ENCODE data around the gene CALCB.

The CALCB gene

GRCh38 chr11:15074206-15075161 lies 1.1 kb downstream of the CALCB start:
- peak in 47 of 56 donors; percentile 6 to 83 (median 35) for DNase-seq

DNA sequence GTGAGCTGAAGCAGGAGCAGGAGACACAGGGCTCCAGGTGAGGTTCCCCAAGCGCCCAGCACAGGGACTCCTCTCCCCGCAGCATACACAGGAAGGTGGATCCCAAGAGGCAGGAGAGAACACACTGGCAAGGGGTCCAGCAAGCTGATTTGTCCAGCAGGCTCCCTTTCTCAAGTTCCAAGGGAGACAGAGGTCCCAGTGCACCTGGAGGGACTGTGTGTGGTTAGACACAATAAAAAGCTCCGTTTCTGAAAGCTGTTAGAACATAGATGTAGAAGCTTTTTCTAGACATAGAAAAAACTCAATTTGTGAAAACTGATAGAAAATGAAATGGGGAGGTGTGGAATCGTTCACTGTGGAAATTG lies 1.8 kb downstream of the CALCB start:
- no peak for DNase-seq

DNA sequence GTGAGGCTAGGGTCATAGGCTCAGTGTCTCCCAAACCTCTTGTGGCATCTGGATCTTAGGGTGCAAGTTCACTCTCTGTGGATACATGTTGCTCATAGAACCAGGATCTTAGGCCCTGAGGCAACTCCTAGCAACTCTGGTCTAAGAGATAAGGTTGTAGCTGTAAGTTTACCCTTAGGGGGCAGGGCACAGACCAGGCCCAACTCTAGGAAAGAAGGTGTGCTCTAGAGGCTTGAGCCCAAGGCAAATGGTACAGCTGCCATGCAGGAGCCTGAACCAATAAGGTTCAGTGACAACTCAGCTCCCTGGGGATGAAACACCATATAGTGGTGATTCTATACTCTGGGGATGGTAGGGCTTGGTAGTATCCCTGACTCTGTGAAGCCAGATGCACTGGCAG lies 17.8 kb downstream of the CALCB start:
- no peak for DNase-seq

GRCh38 chr11:15091625-15092024 lies 18.2 kb downstream of the CALCB start:
- no peak for DNase-seq

DNA sequence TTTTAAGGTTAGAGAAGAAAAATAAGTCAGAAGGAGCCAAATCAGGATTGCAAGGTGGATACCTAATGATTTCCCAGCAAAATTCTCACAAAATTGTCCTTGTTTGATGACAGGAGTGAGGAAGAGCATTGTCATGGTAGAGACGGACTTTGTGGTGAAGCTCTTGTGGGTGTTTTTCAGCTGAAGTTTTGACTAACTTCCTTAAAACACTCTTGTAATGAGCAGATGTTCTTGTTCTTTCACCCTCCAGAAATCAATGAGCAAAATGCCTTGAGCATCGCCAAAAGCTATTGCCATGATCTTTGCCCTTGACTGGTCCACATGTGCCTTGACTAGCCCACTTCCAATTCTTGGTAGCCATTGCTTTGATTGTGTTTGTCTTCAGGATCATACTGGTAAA lies 20.0 kb downstream of the CALCB start:
- no peak for DNase-seq

DNA sequence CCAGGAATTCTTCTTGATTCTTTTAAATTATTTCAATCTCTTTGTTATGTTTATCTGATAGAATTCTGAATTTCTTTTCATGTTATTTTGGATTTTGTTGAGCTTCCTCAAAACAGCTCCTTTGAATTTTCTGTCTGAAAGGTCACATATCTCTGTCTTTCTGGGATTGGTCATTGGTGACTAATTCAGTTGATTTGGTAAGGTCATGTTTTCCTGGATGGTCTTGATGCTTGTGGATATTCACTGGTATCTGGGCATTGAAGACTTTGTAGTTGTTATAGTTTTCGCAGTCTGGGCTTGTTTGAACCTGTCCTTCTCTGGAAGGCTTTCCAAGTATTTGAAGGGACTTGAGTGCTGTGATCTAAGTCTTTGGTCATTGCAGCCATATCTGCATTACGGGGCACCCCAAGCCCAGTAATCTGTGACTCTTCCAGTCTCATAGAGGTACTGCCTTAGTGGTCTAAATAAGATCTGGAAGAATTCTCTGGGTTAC lies 22.4 kb downstream of the CALCB start:
- DNase-seq, result no peak

DNA sequence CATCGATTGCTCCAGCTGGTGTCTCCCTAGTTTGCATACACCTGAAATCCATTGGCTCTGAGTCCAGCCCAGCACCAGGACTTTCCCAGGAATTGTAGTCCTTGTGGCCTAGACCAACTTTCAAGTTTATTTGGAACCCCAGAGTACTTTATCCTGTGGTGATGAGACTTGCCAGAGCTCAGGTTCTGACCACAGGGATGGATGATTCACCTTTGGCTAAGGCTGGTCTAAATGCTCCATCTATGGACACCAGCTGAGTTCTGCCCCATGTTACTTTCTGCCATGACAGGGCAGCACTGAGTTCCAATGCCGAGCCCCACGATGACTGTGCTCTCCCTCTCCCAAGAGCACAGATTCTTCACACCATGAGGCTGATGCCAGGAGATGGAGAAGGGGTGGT lies 24.0 kb downstream of the CALCB start:
- DNase-seq, result no peak

- DNase-seq, result no peak
Measured at GRCh38 chr11:15099267-15099666, 25.9 kb downstream of the CALCB start.

- peak in 41 of 56 donors; percentile 4 to 81 (median 36) for DNase-seq
Measured at GRCh38 chr11:15101072-15101709, 27.8 kb downstream of the CALCB start.

GRCh38 chr11:15104166-15104565 lies 30.8 kb downstream of the CALCB start:
- DNase-seq, result no peak

GRCh38 chr11:15106201-15106965 lies 33.0 kb downstream of the CALCB start:
- no peak for DNase-seq

DNA sequence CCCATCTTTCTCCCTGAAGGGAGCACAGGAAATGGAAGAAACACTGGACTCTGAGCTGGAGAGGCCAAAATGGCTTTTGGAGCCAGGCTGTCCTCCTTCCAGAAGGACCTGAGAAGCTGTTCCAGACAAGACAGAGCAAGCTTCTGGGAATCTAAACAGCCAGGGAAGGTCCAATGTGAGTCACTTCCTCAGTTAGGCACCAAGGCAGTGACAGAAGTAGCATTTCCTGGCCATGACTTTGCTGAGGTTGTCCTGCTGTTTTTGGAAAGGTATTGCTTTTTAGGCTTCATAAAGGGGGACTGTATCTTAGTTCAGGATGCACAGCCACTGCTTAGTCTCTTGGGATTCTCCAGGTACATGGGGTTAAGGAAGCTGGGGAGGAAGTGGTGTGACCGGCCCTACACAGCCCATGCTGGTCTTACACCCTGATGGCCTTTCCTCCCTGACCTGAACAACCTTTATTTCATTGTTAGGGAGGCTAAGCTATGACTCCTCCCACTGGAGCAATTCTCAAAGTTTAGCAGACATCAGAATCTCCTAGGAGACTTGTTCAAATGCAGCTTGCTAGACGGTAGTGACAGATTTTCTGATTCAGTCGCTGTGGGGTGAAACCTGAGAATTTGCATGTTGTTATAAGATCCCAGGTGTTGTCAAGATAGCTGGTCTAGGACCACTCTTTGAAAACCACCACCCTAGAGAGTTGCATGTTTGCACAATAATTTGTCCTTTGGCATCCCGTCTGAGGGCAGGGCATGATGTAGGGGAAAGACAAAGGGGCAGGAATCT lies 34.5 kb downstream of the CALCB start:
- DNase-seq, result no peak

GRCh38 chr11:15108592-15109130 lies 35.3 kb downstream of the CALCB start:
- DNase-seq, result no peak

GRCh38 chr11:15109602-15110001 lies 36.2 kb downstream of the CALCB start:
- DNase-seq, result no peak

DNA sequence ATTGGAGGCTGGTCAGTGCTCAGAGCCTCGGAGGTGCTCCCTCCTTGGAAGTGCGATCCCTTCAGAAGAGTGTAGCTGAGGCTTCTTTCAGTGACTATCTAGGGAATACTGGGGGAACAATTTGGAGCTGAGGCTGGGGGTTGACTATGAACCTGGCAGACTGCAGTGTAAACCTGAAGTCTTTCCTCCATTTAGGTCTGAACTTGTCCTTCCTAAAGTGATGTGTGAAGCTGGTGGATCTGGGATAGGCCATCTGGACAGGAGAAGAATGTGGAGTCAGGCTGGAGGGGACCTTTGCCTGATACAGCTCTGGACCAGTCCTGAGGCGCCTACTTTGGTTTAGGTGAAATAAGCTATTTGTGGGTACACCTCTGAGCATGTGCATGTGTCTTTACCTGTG lies 37.8 kb downstream of the CALCB start:
- DNase-seq, result no peak

DNA sequence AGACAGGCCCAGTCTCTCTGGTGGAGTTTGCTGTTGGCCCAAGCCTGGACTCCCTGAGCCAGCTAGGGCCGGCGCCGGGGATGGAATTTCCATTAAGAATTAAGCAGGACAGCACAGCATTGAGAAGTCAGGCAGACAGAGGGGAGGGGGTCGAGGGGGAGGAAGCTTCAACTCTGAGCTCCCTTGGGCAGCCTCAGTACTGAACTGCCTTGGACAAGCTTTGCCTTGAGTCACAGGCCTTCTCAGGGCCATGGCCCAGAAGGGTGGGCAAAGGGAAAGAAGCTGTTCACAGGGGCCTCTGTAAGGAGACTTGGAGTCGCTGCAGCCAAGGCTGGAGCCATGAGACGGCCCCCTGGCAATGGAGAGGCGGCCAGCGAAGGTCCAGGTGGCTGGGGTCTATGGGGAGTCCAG lies 38.7 kb downstream of the CALCB start:
- no peak for DNase-seq

DNA sequence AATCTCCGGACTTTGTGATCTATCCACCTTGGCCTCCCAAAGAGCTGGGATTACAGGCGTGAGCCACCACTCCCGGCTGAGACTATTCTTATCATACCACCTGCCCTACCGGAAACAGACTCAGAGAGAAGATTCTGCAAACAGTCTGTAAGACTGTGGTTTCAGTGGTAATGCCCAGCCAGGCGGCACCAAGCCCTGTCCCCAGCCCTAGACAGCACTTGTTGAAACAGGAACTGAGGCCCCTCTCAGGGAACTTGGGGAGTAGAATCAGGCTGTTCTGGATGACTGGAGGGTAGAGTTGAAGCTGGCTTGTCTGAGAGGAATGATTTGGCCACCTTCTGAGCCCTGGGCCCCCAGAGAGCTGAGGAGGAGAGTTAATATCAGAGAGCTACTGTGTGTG lies 40.0 kb downstream of the CALCB start:
- DNase-seq, result peak in 2 of 56 donors; percentile 4 to 9

DNA sequence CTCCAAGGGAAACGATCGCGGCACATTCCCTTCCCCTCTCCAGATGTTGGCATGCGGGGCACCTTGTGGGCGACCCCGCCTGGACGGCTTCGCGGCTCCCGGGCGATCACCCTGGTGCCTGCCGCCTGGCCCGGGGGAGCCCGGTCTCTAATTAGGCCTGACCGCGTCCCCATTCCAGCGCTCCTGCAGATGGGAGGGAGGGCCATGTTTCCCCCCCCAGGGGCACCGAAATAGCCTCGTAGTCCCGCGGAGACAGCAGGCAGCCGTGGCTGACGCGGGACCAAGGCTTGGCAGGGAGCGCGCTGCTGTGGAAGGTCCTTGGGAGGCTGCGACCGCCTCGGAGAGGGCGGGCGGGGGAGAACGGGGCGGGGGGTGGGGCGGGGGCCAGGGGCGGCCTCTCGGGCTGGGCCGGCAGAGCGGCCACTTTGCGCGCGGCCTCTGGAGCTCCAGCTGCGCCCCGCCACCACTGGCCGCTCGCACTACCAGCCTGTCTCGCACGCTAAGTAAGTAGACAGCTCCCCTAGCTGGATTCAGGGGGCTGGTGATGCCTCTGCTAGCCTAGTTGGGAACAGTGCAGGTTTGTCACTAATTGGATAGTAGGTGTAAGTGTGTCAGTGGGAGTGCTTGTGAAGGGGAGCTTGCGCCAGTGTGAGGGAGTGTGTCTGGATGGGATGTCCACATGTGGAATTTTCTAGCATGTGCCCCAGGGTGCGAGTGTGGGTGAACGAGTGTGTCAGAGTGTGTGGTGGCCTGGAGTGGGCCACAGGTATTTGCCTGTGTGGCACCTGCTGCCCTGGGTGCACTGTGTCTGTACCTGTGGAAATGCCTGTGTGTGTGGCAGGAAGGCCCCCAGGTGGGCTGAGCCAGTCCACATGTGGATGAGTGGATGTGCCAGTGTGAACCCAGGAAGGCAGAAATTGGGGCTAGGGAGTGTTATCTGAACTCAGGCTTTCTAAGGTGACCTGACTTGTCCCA lies 41.4 kb downstream of the CALCB start, which contains the start of gene INSC:
INSC (plus strand) TSS at position 423 of the 975 bp plus-strand sequence. CDS start 34,252 bp downstream, outside the sequence.
- DNase-seq, result peak in 6 of 56 donors; percentile 3 to 24 (median 5)

DNA sequence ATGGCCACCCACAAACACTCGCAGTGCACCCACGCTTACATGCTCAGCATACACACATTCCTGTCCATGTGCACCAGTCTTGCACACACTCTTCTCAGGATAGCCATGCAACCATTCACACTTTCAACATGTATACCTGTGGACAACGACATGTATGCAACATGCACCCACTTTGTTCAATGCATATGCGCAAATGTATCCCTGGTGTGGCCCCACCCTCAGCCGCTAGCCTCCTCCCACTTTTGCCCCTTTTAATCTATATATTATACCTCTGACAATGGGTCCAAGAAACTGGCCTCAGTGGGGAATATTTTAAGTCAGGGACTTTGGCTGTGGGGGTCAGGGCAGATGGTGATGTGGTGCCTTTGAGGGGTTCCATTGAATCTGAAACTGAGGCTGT lies 42.3 kb downstream of the CALCB start:
- DNase-seq, result no peak

Measured in nucleus accumbens (tissue), 56 donors.